ENCODE measurements around the gene DNASE1L2.

The DNASE1L2 gene

DNA sequence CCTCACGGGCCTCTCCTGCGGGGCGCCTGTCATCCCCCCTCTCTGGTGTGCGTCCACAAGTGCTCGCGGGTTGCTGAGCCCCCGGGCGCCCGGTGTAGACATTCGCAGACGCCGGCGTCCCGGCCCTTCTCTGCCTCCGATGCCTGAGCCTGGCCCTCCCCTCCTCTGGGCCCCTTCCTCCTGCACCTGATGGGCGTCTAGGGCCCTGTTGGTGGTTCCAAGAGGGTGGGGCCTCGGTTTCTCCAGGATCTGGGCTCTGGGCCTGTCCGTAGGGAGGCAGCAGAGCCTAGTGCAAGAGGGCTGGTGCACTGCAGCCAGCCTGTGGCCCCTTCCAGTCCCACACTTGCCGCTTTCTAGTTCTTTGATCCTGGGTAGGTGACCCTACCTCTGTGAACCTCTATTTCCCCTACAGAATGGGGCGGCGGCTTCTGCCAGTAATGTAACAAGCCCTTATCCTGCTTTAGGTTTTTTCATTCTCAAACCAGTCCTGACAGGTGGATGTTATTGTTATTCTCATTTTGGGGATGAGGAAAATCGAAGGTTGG lies 12.2 kb upstream of the DNASE1L2 start:
- peak; percentile 54 for DNase-seq (ENCODE audit: low spot score)

DNA sequence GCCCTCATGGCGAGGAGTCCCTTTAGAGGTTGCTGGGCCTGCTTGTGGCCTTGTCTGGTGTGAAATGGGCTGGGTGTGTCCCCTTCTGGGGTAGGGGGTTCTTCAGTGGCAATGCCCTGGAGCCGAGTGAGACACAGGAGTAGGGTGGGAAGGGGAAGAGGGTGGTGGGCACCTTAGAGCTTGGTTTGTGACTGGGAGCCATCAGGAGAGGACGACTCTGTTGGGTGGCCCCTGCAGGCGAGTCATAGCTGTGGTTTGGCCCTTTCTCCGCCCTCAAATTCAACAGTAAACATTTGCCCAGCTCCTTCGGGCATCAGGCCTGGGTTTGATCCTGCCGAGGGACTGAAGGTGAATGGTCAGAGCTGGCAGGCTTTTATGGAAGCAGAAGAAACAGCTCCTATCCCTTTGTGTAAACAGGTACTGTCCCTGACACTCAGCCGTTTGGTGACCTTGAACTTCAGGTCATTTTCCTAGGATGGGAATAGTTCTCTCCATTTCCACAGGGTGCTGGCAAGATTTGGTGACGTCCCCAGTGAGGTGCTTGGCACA lies 9.9 kb upstream of the DNASE1L2 start:
- DNase-seq (ENCODE audit: low spot score) = no peak

DNA sequence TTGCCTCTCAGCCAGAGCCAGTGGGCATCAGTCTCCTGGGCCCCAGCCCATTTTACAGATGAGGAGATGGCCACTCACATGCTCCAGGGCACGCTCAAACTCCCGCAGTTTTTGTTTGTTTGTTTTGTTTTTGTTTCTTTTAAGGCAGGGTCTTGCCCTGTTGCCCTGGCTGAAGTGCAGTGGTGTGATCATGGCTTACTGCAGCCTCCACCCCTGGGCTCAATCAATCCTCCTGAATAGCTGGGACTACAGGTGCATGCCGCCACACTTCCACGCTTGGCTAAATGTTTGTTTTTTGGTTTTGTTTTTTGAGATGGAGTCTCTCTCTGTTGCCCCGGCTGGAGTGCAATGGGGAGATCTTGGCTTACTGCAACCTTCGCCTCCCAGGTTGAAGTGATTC lies 9.3 kb upstream of the DNASE1L2 start:
- no peak for DNase-seq (ENCODE audit: low spot score)

DNA sequence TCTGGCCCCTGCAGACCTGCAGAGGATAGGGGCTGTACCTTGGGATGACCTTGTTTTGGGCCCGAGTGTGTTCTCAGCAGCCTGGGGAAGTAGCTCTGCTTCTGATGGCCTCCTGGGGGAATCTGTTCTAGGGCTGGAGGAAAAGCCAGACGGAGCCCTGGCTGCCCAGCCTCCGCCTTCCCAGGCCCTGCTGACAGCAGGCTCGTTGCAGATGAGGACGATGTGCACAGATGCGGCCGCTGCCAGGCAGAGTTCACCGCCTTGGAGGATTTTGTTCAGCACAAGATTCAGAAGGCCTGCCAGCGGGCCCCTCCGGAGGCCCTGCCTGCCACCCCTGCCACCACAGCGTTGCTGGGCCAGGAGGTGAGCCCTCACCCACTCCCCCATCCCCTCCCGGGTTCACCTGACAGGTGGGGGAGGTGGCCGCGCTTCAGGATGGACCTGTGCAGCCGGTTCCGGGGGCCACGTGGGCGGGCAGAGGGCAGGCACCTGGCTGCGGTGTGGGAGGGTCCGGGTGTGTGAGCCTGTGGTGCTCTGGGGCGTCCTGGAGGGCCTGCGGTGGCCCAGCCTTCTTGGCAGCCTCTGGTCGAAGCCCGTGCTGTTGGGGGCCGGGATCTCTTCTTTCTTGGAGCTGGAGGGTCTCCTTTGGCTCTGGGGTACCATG lies 8.0 kb upstream of the DNASE1L2 start:
- DNase-seq (ENCODE audit: low spot score) = no peak

DNA sequence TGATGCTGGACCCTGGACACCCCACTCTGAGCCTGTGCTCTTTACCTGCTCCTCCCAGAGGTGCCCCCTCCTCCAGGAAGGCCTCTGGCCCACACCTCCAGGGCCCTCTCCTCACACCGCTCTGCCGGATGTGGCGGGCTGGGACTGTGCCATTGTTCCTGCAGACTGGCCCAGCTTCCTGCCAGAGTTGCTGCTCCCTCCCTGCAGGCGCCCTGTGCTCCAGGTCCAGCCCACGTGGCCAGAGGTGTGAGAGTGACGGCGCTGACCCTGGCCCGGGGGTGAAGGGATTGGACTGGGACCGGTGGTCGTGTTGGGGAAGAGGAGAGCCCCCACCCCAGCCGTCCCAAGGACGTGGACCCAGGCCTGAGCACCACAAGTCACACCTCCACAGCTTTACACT lies 7.2 kb upstream of the DNASE1L2 start:
- DNase-seq (ENCODE audit: low spot score) = no peak

DNA sequence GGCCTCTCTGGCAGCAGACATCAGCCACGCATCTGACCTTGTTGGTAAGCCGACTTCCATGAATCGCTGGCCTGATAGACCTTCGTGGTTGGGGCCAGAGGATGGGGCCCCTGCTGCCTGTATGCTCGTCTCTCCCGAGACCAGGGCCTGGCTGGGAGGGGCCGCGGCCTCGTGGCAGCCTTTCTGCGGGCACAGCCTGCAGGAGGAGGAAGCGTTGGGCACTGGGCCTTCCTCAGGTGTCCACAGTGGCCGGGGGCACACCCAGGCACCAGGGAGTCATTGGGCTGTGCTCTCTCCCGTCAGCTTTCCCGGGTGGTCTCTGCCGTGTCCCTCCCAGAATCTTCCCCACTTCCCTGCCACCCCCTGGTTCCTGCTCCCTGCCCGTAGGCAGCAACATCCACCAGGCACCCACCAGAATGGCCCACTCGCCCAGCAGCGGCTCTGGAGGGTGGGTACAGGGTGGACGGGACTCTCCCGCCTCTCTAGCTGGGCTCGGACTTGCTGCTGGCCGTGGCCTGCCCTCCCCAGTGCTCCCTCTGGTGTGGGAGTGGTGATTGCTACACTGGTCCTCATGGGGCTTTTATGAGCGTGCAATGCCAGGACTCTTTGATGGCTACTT lies 6.5 kb upstream of the DNASE1L2 start:
- no peak for DNase-seq (ENCODE audit: low spot score)

DNA sequence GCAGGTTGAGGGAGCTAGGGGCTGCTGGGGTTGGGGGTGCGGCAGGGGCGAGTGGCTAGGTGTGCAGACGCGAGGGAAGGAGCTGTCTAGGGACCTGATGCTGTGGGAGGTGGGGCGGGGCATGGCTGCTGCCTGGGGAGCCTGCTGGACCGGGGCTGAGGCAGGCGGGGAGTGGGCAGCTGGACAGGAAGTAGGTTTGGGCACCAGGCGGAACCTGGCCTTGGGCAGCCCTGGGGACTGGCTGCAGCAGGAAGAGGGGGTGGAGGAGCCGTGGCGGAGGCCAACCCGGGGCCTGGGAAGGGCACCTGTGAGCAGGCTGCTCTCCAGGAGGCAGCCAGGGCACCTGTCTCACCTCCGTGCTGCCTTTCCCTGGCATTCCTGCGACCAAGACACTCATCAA lies 5.9 kb upstream of the DNASE1L2 start:
- no peak for DNase-seq (ENCODE audit: low spot score)

DNA sequence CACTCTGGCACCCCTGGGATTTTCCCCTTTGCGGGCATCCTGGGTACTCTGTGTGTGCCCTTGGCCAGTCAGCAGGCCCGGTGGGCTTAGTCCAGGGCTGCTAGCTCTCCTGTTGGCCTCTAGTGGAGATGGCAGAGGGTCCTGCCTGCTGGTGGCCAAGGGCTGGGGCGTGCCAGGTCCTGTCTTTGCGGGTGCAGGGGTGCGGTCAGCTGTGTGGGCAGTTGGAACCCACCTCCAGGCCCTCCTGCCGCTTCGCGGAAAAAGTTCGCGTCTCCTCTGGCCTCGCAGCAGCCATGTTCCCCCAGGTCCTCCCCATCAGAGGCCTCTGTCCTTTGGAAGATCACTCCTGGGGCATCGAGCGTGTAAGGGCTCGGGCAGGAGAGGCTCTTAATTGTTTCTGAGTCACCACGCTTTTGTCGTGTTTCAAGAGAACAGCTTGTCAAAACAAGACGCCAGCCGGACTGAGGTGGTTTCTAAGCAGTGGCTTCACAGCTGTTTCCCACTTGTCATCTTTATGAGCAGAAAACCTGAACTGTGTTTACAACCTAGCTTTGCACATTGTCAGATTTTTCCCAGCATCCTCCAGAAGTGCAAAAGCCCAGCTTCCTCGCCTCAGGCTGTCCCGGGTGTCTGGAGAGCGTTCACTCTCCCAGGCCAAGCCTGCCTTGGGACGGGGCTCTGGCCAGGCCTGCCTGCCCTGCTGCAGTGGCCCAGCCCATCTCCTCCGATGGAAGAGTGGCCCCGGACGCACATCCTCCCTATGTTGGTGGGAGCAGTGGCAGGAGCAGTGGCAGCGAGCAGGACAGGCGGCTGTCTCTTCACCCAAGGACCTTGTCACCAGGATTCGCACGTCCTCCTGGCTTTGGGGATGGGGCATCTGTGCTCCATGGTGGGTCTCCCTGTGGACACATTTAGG lies 5.0 kb upstream of the DNASE1L2 start:
- DNase-seq (ENCODE audit: low spot score) = no peak

DNA sequence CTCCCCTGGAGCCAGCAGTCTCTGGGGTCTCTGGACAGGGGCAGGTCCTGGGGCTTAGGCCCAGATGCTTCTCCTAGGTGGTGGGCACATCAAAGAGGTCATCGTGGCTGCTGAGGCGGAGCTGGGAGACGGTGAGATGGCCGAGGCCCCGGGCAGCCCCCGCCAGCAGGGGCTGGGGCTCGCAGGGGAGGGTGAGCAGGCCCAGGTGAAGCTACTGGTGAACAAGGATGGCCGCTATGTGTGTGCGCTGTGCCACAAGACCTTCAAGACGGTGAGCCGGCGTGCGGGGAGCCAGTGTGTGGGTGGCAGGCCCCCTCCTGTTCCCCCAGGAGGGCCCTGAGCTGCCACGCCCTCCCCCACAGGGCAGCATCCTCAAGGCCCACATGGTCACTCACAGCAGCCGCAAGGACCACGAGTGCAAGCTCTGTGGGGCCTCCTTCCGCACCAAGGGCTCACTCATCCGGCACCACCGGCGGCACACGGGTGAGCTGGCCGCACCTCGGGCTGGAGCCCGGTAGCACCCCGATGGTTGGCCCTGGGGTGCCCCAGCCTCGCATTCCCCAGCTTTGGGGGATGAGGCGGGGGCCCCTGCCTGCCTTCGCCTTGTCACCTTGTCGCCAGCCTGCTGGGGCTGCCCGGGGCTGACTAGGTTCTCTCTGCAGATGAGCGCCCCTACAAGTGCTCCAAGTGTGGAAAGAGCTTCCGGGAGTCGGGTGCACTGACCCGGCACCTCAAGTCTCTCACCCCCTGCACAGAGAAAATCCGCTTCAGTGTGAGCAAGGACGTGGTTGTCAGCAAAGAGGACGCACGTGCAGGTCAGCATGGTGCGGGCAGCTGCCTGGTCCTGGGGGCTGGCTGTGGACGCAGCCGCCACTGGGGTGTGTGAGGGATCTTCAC lies 3.9 kb upstream of the DNASE1L2 start:
- DNase-seq (ENCODE audit: low spot score) = no peak

DNA sequence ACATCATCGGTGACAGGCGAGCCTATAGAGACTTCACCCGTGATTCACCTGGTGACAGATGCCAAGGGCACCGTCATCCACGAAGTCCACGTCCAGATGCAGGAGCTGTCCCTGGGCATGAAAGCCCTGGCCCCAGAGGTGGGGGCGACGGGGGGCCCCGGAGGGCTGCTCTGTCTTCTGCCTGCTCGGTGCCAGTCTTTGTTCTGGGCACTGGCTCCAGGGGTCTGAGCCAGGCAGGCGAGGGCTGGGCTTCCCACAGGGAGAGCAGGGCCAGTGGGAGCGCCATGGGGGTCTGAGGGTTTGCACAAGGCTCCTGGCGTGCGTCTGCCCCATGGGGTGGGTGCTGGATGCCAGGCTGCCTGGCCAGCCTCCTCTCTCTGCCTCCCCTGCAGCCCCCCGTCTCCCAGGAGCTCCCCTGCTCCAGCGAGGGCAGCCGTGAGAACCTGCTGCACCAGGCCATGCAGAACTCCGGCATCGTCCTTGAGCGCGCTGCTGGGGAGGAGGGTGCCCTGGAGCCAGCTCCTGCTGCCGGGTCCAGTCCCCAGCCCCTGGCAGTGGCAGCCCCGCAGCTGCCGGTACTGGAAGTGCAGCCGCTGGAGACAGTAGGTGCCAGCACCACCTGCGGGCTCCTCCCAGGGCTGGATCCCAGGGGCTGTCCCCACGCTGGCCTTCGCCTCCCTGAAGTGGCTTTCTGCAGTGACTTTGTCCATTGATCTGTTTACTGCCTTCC lies 3.0 kb upstream of the DNASE1L2 start:
- no peak for DNase-seq (ENCODE audit: low spot score)

DNA sequence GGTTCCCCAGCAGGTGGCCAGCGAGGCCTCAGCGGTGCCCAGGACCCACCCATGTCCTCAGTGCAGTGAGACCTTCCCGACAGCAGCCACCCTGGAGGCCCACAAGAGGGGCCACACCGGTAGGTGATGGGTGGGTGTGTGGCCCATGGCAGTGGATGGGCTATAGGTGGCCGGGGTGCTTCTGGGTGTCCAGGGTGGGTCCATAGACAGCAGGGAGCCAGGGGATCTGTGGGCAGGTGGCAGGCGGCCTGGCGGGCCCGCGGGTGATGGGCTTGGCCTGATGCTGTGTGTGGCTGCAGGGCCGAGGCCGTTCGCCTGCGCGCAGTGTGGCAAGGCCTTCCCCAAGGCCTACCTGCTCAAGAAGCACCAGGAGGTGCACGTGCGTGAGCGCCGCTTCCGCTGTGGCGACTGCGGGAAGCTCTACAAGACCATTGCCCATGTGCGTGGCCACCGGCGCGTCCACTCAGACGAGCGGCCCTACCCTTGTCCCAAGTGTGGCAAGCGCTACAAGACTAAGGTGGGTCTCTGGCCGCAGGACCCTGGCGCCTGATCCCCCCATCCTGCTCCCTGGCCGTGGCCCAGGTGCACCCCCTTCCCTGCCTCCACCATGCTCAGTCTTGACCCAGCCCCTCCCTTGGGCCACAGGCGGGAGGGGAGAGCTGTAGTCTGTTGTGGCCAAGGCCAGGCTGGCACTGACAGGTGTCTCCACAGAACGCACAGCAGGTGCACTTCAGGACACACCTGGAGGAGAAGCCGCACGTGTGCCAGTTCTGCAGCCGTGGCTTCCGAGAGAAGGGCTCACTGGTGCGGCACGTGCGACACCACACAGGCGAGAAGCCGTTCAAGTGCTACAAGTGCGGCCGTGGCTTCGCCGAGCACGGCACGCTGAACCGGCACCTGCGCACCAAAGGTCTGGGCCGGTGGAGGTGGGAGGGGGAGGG lies 2.1 kb upstream of the DNASE1L2 start:
- DNase-seq (ENCODE audit: low spot score) = peak; percentile 39

DNA sequence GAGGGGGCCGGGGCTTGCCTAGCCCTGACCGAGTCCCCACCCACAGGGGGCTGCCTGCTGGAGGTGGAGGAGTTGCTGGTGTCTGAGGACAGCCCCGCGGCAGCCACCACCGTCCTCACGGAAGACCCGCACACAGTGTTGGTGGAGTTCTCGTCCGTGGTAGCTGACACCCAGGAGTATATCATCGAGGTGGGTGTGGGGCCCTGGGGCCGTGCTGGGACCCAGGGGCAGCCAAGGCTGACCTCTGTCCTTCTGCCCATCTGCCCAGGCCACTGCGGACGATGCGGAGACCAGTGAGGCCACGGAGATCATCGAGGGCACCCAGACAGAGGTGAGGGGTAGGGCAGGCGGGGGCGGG lies 1.5 kb upstream of the DNASE1L2 start:
- no peak for DNase-seq (ENCODE audit: low spot score)

DNA sequence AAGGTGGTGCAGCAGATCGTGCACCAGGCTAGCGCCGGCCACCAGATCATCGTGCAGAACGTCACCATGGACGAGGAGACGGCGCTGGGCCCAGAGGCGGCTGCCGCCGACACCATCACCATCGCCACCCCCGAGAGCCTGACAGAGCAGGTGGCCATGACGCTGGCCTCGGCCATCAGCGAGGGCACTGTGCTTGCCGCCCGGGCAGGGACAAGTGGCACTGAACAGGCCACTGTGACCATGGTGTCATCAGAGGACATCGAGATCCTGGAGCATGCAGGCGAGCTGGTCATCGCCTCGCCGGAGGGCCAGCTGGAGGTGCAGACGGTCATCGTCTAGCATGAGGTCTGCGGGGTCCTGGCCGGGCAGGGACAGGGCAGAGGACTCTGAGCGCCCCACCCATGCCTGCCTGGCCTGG lies 1.0 kb upstream of the DNASE1L2 start:
- DNase-seq (ENCODE audit: low spot score) = no peak

DNA sequence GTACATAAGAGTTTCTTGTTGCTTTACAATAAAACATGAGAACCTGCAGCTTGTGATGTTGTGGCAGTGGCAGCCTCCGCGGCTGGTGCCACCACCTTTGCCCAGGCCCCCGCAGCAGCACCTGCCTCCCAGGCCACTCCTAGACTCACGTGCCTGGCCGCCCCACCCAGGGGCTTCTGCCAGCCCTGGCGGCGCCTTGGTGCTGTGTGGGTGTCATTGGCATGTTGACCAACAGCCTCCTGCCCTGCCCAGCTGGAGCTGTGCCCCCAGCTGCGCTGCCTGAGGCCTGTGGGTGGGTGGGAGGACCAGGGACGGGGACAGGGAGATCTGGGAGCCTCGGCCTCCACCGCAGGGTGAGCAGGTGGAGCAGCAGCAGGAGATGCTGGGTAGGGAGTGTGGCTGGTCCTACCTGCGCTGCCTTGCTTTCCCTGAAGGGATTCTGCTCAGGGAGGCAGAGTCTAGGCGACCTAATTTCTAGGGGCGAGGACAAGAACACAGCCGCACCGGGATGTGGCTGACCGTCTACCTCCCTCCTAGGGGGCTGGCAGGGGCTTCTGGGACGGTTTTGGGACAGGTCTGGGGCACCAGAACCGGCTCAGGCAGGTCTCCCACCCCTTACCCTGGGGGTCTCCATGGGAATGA lies 428 bp upstream of the DNASE1L2 start:
- no peak for DNase-seq (ENCODE audit: low spot score)

DNA sequence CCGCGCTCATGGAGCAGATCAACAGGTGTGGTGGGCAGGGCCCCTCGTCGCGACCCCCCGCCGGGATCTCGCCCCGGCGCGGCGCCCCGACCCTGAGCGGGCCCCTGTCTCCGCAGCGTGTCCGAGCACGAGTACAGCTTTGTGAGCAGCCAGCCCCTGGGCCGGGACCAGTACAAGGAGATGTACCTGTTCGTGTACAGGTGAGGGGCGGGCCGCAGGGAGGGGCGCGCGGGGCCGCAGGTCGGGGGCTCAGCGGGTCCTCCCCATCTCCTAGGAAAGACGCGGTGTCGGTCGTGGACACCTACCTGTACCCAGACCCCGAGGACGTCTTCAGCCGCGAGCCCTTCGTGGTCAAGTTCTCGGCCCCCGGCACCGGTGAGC lies 848 bp downstream of the DNASE1L2 start:
- DNase-seq (ENCODE audit: low spot score) = no peak

DNA sequence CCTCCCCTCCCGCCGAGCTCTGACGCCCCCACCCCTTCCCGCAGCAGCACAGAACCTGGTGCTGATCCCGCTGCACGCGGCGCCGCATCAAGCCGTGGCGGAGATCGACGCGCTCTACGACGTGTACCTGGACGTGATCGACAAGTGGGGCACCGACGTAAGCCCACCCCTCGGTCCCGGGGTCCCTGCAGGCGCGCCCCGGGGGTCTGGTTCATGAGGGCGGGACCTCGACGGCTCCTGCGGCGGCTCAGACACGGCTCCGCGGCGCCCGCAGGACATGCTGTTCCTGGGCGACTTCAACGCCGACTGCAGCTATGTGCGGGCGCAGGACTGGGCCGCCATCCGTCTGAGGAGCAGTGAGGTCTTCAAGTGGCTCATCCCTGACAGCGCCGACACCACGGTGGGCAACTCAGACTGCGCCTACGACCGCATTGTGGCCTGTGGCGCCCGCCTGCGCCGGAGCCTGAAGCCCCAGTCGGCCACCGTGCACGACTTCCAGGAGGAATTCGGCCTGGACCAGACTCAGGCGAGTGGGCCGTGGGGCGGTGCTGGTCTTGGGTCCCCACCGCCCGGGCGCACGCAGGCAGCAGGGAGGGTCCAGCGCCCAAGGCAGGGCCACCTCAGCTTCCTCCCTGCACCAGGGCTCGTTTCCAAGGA lies 1.4 kb downstream of the DNASE1L2 start:
- no peak for DNase-seq (ENCODE audit: low spot score)

DNA sequence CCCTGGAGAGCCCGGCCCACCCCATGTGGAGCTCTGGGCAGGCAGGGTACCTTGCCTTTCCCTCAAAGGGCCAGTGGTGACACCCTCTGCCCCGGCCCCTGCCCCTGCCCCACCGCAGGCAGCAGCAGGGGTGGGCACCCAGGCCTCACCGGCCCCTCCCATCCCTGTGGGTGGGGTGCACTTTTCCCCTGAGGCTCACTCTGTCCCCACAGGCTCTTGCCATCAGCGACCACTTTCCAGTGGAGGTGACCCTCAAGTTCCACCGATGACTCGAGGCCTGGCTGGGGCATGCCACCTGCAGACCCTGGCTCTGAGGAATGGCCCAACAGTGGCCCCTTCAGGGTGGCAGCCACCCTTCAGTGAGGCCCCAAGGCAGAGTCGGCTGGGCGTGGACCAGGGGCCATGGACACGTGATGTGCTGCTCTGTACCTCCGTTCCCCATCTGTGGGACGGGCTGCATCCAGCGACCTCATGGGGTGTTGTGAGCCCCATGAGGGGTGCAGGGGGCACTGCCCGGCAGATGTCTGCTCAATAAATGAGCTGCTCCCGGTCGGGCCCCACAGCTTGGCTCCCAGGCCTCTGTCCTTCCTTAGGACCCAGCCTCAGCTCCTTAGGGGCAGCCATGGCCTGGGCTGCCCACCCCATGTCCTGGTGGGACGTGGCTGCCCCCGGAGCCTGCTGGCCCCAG lies 2.0 kb downstream of the DNASE1L2 start:
- no peak for DNase-seq (ENCODE audit: low spot score)

Data from germinal center (tissue), 1 donor.